Uterus (tissue), 4 donors: Measurements from ENCODE around the gene SWSAP1. TPM values are rescaled to one million over a fixed set of nuclear protein-coding genes. Genes with fewer than 3 reads are reported as not detected.
A peak's percentile ranks its signal among the peaks of the same experiment; 100 is the strongest.

Experiments used
- DNase-seq, 2 donors: peaks; one replicate each; pipeline ENCODE4 v3.0.0-alpha.2; 2019 to 2020
- H3K27ac ChIP-seq, 2 donors: fragments of 200-600 bp; sonication (generic); 1 replicate in 1 of 2; 2 replicates in 1 of 2; pipeline ENCODE4 v1.5.1; 2016 to 2018
- H3K27me3 ChIP-seq, 2 donors: fragments of 200-600 bp; sonication (generic); one replicate each; pipeline ENCODE4 v1.5.1; 2018 to 2019; ENCODE audit warnings: control low read depth in 1 of 2
- H3K36me3 ChIP-seq, 2 donors: fragments of 200-600 bp; sonication (generic); one replicate each; pipeline ENCODE4 v1.5.1; 2019; ENCODE audit warnings: control low read depth in 1 of 2
- H3K4me1 ChIP-seq, 2 donors: fragments of 200-600 bp; sonication (generic); one replicate each; pipeline ENCODE4 v1.5.1; 2018 to 2019; ENCODE audit warnings: control low read depth in 1 of 2
- H3K4me3 ChIP-seq, 2 donors: fragments of 200-600 bp; sonication (generic); 1 replicate in 1 of 2; 2 replicates in 1 of 2; pipeline ENCODE4 v1.5.1; 2018 to 2019; ENCODE audit warnings: mild to moderate bottlenecking in 1 of 2
- H3K9me3 ChIP-seq, 2 donors: fragments of 200-600 bp; sonication (generic); one replicate each; pipeline ENCODE4 v1.5.1; 2019; ENCODE audit warnings: control low read depth in 1 of 2
- CTCF ChIP-seq, 4 experiments: fragments of 200-600 bp in 2 of 4; fragments of 450-650 bp in 2 of 4; sonication (generic) in 2 of 4; IDR thresholded peaks; one replicate each; pipeline ENCODE4 v1.5.1; 2016 to 2019; ENCODE audit warnings: antibody characterized with exemption in 4 of 4, mild to moderate bottlenecking in 2 of 4, moderate library complexity in 1 of 4
- POLR2A ChIP-seq, 2 donors: fragments of 450-650 bp; IDR thresholded peaks; one replicate each; pipeline ENCODE4 v1.6.1; 2016; ENCODE audit warnings: antibody characterized with exemption in 2 of 2, mild to moderate bottlenecking in 1 of 2, moderate library complexity in 1 of 2
- intact Hi-C: fragments of 100-400 bp; cut with DNase I; formaldehyde crosslinking; loops from one replicate; pipeline ENCODE4 v1.15.1; 2023; ENCODE audit warnings: low total_unique reads
- total RNA-seq, 4 donors: library from RNA; depleted of rRNA in 3 of 4; stranded (reverse); fragments of >200 nt in 3 of 4; gene quantifications; one replicate each; pipeline versions ENCODE4 v1.1.0 to v1.2.4, GENCODE V29; 2014 to 2023
- donor health status: DM: yes; HTN: yes; CAD: no.

The SWSAP1 gene
- total RNA-seq, result 1 to 10 TPM in 1 of 4 donors, under 1 TPM in 3; 0.48 to 3.5 (median 0.68) TPM

GRCh38 chr19:11374433-11375142 is at the start of gene SWSAP1:
TSS of gene SWSAP1 (plus strand) at chr19:11374666. CDS start at chr19:11374681, 15 bp downstream.
- peaks cover 9 to 12% of the 10 kb centered on the region in 2 donors for H3K4me1 ChIP-seq
- DNase-seq, result peak; percentile 98 to 99

GRCh38 chr19:11324748-11325389 is 49.6 kb upstream of the SWSAP1 start:
- Histone ChIP-seq H3K9me3 (no peaks in the 10 kb centered on the region), H3K27me3 (no peaks in the 10 kb centered on the region), H3K36me3 (no peaks in the 10 kb centered on the region), H3K4me1 (peaks cover 0 to 4% of the 10 kb centered on the region in 2 donors), H3K27ac (peak overlapping the region; percentile 80 to 89), H3K4me3 (no peak overlapping the region)
- intact Hi-C loops, result no loop called here
- TF ChIP-seq POLR2A (IDR thresholded peaks at IDR 0.05) (no peak), CTCF (IDR thresholded peaks at IDR 0.05) (no peak)
- DNase-seq, result peak; percentile 50

More at GRCh38 chr19:11374433-11375142, at the start of gene SWSAP1:
- peak within 1 kb of the TSS; percentile 93 to 98 for H3K27ac ChIP-seq
- H3K4me3 ChIP-seq, result peak within 1 kb of the TSS; percentile 74 to 75
- no peaks in the 10 kb centered on the region for H3K27me3 ChIP-seq
- no peaks in the 10 kb centered on the region for H3K9me3 ChIP-seq
- peak in 1 of 4 experiments; percentile 1 for TF ChIP-seq CTCF (IDR thresholded peaks at IDR 0.05)
- TF ChIP-seq POLR2A (IDR thresholded peaks at IDR 0.05), result peak in 1 of 2 donors; percentile 55
- intact Hi-C loops, result no loop called here
- H3K36me3 ChIP-seq, result no peaks in the 10 kb centered on the region

- Histone ChIP-seq H3K27ac (peak overlapping the region; percentile 80 to 89), H3K9me3 (no peaks in the 10 kb centered on the region), H3K4me1 (peaks cover 0 to 4% of the 10 kb centered on the region in 2 donors), H3K36me3 (no peaks in the 10 kb centered on the region), H3K27me3 (no peaks in the 10 kb centered on the region), H3K4me3 (no peak overlapping the region)
- DNase-seq, result no peak
- TF ChIP-seq POLR2A (IDR thresholded peaks at IDR 0.05), result no peak
- TF ChIP-seq CTCF (IDR thresholded peaks at IDR 0.05), result no peak
- intact Hi-C loops, result no loop called here
Measured at GRCh38 chr19:11325544-11325943, 48.9 kb upstream of the SWSAP1 start.

- no peaks in the 10 kb centered on the region for H3K36me3 ChIP-seq
- no peak overlapping the region for H3K27ac ChIP-seq
- no peaks in the 10 kb centered on the region for H3K27me3 ChIP-seq
- H3K4me3 ChIP-seq, result no peak overlapping the region
- TF ChIP-seq POLR2A (IDR thresholded peaks at IDR 0.05), result no peak
- no peaks in the 10 kb centered on the region for H3K9me3 ChIP-seq
- H3K4me1 ChIP-seq, result no peaks in the 10 kb centered on the region
- no peak for DNase-seq
- intact Hi-C loops, result no loop called here
Measured at GRCh38 chr19:11330127-11330526, 44.3 kb upstream of the SWSAP1 start.

GRCh38 chr19:11331502-11331901 is 43.0 kb upstream of the SWSAP1 start:
- no peak for TF ChIP-seq CTCF (IDR thresholded peaks at IDR 0.05)
- TF ChIP-seq POLR2A (IDR thresholded peaks at IDR 0.05), result no peak
- Histone ChIP-seq H3K27me3 (no peaks in the 10 kb centered on the region), H3K36me3 (no peaks in the 10 kb centered on the region), H3K27ac (no peak overlapping the region), H3K4me3 (no peak overlapping the region), H3K9me3 (no peaks in the 10 kb centered on the region), H3K4me1 (no peaks in the 10 kb centered on the region)
- DNase-seq, result no peak
- intact Hi-C loops, result no loop called here
